ENCODE results near the gene CCDC40.
A peak's percentile ranks its signal among the peaks of the same experiment; 100 is the strongest.

Gene CCDC40

DNA sequence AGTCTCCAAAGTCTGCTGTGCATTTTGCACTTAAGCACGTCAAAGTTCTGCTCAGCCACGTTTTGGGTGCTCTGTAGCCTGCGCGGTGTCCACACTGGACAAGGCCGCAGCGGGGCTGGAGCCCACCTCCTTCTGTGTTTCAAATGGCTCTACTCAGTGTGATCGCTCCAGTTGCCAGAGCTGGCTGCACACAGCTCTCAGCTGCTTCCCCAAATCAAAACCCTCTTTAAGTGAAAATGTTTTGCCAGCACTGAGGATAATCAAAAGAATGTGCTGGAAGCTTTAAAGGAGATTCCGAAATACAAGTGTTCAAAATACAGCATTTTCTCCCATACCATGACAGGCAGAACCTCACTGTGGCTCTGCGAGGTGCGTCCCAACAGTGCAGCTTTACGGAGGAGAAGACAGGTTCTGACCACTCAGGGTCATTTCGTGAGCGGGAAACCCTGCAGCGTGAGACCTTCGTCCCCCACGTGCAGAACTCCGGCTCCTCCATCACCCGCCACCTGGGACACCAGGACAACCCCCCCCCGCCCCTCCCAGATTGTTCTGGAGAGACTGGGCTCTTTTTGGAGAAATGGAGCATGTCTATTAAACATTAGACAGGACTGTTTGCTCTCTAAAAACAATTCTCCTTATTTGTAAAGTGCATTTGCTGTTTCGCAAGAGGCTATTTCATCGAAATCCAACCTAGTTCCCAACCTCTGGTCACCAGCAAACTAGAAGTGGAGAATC, 17.4 kb upstream of the CCDC40 start:
- no peak for DNase-seq (ENCODE audit: low read depth)

DNA sequence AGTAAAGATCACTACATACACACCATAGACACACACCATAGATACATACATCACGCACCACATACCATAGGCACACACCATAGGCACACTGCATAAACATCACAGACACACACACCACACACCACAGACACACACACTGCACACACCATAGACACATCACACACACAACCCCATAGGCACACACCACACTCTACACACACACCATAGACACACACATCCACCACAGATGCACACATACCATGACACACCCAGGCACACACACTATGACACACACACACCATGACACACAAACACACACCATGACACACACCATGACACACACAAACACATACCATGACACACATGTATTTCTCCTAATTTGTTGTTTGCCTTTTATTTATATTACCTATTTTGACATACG, 14.8 kb upstream of the CCDC40 start:
- DNase-seq (ENCODE audit: low read depth) = no peak

DNA sequence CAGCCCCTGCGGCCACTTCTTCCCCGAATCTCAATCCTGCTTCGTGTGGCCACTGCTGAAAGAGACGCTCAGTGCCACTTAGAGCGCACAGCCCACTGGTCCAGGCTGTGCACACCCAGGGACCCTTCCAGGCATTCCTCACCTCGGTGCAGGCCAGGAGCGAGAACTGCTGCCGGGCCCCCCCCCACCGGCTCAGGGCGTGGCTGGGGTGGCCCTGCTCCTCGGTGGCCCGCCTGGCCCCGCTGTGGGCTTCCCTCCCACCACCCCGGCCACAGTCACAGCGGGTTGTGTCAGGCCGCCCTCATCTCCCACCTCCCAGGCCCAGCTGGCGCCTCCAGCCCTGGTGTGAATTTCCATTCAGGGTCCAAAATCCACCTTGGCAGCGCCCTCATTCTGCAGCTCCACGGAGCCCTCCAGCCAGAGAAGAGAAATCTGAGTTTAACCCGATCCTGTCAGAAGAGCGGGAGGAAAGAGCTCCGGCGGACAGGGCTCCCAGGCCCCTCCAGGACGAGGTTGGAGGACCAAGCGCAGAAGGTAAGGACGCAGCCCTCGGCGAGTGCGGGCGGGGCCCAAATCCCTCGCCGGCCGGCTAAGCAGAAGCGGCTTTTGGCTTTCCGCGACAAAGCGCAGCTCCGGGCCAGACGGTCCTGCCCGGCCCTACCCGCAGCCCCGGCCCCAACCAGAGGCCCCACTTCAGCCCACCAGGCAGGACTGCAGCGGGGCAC, 12.8 kb upstream of the CCDC40 start:
- DNase-seq (ENCODE audit: low read depth) = no peak

DNA sequence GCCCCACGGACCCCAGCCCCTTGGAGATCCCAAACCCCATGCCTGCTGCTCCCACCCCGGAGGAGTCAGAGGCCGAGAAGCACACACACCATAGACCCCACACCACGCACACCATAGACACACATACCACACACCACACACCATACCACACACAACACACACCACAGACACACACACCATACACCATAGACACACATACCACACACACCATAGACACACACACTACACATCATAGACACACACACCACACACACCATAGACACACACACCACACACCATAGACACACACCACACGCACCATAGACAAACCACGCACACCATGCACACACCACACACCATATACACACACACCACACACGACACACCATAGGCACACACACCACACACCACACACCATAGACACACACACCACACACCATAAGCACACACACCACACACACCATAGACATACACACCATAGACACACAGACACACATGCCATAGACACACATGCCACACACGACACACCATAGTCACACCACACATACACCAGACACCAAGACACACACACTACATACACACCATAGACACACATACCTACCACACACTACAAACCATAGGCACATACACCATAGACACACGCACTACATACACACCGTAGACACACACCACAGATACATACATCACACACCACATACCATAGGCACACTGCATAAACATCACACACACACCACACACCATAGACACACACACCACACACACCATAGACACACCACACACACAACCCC, 12.1 kb upstream of the CCDC40 start:
- DNase-seq (ENCODE audit: low read depth) = no peak

DNA sequence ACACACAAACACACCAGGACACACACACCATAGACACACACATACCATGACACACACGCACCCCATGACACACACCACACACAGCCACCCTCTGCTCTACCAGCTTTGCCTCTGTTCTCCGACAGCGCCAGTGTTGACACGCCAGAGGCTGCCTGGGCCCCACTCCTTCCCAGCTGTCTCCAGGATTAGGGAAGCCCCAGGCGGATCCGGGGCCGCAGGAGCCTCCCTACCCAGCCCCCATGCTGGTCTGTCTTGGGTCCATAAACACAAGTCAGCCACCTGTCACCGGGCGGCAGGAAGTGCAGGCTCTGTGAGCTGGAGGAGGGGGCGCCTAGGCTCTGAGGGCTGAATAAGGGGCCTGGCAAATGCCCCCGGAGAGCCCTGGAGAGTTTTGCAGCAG, 11.3 kb upstream of the CCDC40 start:
- no peak for DNase-seq (ENCODE audit: low read depth)

DNA sequence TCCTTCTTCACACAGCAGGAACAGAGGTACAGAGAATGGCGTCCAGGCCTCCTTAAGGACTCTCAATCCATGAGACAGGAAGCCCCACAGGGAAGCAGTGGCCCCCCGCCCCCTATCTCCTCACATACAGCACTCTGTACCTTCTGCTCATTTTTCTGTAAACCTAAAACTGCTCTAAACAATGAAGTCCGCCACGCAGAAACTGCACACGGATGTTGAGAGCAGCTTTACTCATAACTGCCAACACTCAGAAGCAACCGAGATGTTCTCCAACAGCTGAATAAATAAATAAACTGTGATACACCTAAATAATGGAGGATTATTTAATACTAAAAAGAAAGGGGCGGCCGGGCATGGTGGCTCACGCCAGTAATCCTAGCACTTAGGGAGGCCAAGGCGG, 10.6 kb upstream of the CCDC40 start:
- no peak for DNase-seq (ENCODE audit: low read depth)

DNA sequence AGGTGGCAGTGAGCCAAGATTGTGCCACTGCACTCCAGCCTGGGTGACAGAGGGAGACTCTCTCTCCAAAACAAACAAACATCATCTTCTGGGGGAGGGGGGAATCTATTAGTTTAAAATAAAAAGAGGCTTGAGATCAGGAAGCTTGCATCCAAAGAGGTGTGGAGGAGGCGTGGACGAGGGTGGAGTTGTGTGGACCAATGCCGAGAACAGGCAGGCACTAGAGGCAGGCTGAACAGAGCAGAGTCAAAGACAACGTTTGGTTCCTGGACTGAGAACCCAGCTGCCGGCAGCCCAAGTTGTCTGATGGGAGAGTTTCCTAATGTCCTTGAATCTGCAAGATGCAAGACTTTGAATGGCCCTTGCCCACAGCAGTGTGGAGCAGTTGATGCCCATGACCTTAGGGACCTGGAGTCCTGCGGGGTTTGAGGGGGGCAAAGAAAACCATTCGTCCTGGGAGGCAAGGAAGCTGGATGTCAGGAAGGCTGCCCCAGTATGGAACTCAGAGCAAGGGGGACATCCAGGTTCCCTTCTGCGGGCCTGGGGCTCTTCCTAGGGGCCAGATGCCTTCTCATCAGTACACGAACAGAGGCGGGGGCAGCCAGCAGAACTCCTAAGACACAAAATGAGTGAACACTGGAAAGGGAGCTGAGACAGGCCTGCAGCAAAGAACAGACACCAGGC, 9.9 kb upstream of the CCDC40 start:
- DNase-seq (ENCODE audit: low read depth) = no peak

DNA sequence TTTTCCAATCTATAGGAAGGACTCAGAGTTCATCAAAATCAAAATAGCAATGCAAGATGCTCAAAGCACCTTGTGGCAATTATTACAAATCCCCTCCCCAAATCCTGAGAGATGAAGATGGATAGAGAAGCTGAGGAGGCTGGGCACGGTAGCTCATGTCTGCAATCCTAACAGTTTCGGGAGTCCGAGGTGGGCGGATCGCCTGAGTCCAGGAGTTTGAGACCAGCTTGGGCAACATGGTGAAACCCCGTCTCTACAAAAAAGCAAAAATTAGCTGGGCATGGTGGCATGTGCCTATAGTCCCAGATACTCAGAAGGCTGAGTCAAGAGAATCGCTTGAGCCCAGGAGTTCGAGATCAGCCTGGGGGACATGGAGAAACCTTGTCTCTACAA, 9.4 kb upstream of the CCDC40 start:
- no peak for DNase-seq (ENCODE audit: low read depth)

DNA sequence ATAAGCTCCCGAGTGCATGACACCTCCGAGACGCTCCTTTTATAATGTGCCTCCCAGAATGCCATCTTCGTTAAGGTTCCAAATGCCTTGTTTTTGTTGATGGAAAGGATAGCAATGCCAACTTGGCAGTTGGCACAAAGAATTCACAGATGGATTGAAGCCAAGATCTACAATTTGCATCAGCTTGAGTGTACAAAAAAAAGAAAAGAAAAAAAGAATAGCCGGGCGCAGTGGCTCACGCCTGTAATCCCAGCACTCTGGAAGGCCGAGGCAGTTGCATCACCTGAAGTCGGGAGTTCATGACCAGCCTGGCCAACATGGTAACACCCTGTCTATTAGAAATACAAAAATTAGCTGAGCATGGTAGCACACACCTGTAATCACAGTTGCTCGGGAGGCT, 8.4 kb upstream of the CCDC40 start:
- DNase-seq (ENCODE audit: low read depth) = no peak

DNA sequence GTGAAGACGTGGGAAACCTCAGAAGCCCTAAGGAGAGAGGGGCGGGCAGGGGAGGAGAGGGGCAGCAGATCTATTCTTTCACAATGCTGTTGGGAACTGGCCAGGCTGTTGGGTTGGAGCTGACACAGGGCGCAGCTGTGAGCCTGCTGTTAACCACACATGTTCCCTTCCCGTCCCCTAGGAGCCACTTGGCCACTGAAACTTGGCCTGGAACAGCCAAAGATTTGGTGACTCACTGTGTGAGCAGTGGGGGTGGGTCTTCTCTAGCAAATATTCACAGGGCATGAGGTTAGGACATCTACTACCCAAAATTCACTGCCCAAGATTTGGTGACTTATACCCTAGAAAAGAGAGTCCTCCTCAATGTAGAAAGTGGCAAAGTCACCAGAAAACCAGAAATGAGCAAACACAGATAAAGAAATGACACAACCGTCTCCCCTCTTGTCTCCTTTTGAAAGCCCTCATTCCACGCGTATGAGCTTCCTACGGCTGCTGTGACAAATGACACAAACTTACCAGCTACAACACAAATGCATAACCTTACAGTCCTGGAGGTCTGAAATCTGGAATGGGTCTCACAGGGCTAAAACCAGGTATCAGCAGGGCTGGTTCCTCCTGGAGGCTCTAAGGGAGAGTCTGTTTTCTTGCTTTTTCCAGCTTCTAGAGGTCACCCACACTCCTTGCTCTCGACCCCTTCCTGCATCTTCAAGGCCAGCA, 7.0 kb upstream of the CCDC40 start:
- DNase-seq (ENCODE audit: low read depth) = no peak

DNA sequence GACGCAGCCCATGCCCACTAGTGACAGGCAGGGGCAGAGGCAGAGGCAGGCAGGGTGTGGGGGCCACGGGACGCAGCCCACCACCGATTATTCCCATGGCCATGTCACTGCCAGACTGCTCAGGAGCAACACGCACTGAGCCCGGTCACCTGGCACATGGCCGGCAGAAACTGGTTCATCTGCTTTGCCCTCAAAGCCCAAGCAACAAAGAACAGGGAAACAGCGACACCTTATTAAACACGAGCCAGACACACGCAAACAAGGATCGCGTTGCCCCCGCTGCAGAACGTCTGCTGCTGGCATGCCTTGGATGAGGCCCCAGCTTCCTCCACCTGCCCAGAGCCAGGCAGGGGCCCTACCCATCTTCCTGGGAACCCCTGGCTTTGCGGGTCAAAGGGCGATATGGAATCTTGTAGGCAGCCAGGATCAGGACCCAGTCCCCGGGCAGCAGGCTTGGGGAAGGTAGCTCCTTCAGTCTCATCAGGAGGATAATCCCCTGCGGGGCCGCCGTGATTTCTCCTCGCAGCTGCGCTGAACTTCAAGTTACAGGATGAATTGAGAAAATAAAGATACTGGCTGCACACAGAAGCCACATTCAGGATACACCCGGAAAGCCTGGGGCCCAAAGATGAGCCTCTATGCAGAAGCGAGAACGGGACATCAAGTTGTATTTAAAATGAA, 5.6 kb upstream of the CCDC40 start:
- DNase-seq (ENCODE audit: low read depth) = no peak

DNA sequence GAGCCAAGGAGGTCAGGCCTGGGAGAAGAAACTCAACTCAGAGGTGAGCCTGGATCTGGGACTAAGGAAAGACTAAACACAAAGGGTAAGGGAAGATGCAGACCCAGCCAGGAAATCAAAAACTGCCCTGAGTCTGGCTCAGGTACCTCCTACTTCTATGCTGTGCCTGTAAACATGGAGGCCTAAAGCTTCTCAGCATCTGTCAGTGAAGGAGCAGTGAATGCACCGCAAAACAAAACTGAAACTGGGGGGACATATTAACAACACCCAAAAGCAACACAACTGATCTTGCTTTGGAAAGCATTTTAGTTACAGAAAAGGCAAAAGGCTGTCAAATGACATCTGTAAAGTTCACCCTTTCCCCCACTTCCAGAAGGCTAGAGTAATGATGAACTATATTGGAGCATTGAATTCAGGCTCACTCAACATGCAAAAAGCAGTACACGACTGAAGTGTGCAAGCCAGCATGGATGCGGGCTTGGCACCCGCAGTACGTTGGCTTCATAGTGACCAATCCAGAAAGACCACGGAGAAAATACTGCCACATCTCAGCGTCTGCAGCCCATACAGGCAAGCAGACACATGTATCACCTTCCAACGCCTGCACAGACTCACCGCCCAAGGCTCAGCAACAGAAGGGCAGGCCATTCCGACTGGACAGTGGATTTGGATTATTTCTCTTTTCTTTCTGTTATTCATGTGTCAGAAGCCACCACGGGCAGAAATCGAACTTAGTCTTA, 4.6 kb upstream of the CCDC40 start:
- no peak for DNase-seq (ENCODE audit: low read depth)

DNA sequence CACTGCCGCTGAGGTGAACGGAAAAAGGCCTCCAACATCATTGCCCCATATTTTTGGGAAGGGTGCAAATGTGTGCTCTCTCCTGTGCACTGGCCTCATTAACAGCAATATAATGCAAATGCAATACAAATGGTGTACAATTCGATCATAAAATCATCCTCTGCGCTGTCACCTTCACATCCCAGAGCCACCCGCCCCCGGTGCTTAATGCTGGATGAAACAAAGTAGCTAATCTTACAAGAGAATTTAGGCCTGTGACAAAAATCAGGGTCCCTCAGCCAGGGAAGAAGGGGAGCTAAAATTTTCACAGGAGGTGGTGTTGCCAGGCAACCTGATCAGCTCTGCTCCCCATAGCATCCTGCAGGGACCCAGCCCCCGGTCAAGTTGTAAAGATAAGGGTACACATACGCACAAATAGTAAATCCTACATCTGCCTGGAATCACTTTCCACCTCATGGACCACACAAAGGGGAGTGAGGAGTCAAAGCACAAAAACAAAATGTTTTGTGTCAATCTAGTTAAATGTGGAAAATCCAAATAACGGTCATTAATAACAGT, 3.7 kb upstream of the CCDC40 start:
- DNase-seq (ENCODE audit: low read depth) = no peak

DNA sequence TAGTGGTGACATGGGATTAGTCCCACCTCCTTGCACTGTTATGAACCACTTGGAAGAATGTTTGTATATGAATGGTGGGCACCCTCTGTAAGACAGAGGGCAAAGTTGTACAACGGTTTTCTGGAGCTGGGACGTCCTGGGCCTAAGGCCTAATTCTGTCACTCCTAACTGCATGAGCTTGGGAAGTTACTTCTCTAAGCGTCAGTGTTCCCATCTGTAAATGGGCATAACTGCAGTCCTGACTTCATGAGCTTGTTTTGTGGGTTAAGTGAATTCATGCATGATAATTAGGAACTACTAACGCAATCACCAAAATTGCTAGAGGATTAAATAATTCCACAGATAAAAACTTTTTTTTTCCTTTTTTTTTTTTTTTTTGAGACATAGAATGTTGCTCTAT, 2.6 kb upstream of the CCDC40 start:
- DNase-seq (ENCODE audit: low read depth) = no peak

DNA sequence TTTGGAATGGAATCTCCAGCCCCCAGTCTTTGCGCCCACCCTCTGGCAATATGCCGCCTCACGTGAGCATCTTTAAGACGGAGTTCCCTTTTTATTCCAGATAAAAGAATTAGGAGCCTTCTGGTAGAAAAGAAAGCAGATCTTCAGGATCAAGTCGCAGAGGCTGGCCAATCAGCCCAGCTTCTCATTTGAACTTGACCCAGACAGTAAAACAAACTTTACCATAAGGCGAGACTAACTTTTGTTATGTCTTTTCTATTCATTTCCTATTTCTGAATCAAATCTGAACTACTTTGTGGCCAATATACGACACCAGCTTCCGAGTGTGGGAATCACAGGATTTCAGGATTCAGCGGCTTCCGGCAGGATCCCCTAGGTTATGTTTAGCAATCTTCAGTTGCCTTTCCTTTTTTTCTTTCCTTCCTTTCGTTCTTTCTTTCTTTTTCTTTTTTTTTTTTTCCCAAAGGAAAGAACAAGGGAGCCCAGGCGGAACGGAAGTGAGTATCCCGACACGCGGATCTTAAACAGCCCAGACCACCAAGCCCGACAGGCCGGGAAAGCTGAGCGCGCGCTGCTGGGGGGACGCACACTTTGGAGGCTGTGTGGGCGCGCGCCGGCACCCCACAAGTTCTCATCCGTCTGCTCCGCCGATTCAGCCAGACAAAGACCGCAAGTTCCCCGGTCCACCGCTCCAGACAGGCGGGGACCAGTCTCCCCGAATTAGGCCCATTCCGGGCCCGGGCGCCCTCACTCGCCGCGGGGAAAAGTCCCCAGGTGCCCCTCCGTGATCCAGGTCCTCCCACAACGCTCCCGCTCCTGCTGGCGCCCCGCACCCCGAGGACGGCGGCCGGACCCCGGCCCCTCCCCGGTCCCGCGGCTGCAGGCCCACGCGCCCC, 1.4 kb upstream of the CCDC40 start:
- DNase-seq (ENCODE audit: low read depth) = peak; percentile 4

DNA sequence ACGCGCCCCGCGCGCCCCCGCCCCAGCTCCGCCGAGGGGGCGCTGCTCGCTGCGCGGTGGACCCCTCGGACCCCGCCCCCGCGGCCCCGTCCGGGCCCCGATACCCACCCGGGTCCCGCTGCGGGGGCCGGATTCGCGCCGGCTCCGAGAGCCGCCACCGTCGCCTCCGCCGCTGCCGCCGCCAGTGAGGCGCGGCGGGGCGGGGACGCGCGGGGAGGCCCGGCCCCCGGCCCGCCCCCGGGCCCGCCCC, 830 bp upstream of the CCDC40 start, which contains the start of gene TBC1D16:
TBC1D16 (minus strand) TSS at position 186 of the 250 bp plus-strand sequence. CDS start 22,325 bp downstream, outside the sequence.
- DNase-seq (ENCODE audit: low read depth) = no peak

DNA sequence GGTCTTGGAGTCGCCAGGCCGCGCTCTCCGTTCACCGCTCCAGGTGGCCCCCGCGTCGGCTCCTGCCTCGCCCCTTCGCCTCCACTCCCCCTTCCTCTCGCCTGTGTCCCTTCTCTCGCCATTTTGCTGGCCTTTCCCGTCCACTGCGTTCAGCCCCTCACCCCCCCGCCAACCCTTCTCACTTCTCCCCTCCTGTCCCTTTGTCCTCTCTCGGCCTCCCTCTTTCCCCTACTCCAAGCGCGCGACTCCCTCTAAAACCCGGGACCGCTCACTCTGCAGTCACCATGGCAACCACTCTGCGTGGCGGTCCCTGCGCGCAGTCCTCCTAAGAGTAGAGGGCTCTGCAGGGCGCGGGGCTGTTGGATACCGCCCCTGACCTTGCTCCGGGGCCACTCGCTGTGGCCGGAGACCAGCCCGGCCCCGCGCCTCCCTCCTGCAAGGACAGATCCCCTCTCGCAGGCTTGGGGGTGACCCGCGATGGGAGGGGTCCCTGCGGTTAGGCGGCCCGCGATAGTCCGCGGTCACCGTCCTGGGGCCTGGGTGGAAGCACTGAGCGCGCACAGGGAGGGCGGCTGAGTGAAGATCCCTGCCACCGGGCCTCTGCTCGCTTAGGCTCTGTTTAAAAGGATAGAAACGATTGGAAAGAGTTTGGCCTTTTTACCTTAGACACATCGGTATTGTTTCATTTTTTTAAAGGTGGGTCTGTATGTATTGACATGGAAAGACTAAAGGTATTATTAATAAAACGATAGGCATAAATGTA, 454 bp downstream of the CCDC40 start:
- DNase-seq (ENCODE audit: low read depth) = peak; percentile 4

DNA sequence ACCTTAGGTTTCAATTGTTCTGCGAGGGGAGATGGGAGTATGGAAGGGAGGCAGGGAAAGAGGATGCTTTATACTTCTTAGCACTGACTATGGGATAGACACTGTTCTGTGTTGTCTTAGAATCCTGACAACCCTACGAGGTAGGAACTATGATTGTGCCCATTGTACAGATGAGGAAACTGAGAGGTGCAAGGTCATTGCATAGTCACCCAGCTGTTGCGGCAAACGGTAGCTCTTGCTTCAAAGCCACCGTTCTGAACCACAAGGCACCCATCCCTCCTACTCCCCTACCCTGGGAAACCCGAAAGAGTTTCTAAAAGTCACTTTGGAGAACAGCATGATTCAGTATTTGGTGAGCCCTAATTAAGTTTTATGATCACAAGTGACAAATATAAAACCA, 7.5 kb downstream of the CCDC40 start:
- DNase-seq (ENCODE audit: low read depth) = no peak

DNA sequence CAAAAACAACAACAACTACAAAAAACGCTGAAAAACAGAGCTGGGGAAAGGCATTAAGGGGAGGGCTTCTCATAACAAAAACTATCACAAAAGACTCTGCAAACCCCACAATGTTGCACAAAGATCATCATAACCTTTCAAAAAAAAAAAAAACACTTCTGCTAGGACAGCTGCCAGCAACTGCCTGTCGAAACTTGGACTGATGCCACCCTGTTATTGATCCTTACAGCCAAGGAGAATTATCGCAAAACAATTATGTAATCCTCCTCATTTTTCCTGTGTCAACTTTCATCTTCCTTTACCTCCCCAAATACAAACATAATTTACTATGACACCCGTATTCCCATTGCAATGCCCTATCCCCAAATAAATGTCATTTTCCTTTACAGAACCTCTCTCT, 9.3 kb downstream of the CCDC40 start:
- DNase-seq (ENCODE audit: low read depth) = no peak
